ENCODE results near the gene UBE3A.
"Not testable (repeated sequence)": the region's sequence is repeated elsewhere in the genome, so short reads cannot be mapped to it uniquely, and the experiment has no call there.

Gene UBE3A

GRCh38 chr15:25437777-25438600 is 835 bp downstream of the UBE3A start:
- DNase-seq: peak; percentile 54

- no peak for DNase-seq
Measured at GRCh38 chr15:25436707-25437106, 2.1 kb downstream of the UBE3A start.

DNA sequence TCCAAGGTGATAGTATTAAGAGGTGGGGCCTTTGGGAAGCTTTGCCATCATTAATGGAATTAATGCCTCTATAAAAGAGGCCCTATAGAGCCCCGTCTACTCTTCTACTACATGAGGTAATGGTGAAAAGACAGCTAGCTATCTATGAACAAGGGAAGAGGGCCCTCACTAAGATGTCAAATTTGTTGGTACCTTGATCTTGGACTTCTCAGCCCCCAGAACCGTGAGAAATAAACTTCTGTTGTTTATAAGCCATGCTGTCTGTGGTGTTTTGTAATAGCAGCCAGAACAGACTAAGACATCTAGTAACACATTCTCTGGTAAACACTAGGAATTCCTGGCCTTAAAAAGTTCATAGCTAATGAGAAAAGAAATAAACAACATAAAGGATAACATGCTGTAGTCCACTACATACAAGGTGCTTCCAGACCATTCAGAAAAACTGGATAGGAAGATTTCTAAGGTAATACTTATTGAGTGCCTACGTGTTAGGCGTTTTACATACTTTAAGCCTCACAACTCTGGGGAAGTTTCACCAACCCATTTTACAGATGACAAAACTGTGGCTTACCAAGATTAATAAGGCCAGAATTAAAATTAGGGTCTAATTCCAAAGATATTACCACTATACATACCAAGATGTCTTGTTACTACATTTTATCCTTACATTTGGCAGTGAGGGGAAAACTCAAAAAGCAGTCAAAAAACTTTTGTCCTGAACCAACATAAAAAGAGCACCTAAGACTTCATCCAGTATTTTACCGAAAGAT is 3.2 kb downstream of the UBE3A start:
- DNase-seq: no peak

- DNase-seq: peak; percentile 36
Measured at GRCh38 chr15:25433118-25433865, 5.5 kb downstream of the UBE3A start.

- no peak for DNase-seq
Measured at GRCh38 chr15:25431836-25432561, 6.8 kb downstream of the UBE3A start.

GRCh38 chr15:25427861-25428260 is 11.0 kb downstream of the UBE3A start:
- DNase-seq: no peak

- DNase-seq: no peak
Measured at GRCh38 chr15:25426896-25427610, 11.8 kb downstream of the UBE3A start.

GRCh38 chr15:25424073-25424472 is 14.8 kb downstream of the UBE3A start:
- DNase-seq: no peak

- DNase-seq: peak; percentile 13
Measured at GRCh38 chr15:25422021-25422420, 16.8 kb downstream of the UBE3A start.

GRCh38 chr15:25418202-25418601 is 20.6 kb downstream of the UBE3A start:
- DNase-seq: no peak

DNA sequence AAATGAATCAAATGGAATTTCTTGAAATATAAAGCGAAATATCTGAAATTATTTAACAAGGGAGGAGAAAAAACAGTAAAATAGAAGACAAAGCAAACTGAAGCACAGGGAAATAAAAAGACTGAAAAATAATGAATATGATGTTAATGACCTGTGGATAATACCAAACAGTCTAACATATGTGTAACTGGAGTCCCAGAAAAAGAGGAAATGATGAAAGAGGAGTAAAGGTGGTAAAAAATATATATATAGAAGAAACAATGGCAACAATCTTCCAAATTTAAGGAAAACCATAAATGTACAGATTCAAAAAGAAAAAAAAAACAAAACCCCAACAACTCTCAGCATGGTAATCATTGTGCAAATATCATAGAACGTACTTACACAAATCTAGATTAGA is 21.2 kb downstream of the UBE3A start:
- DNase-seq: no peak

DNA sequence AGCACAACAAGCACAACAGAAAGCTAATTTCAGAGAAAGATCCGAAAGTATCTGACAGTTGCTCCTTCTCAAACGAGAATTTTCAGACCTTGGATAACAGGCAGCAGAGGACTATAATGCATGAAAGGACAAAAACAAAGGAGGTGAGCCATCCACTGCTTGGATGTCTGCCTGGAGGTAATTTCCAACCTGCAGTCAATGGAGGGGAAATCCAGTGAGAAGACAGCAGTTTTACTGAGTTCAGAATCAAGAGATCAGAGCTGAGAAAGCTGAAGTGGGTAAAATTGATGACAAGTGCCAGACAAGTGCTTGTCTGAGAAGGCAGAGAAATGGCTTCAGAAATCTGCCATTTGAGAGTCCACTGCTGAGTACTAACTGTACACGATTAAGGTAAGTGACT is 22.1 kb downstream of the UBE3A start:
- no peak for DNase-seq

GRCh38 chr15:25415707-25416106 is 23.1 kb downstream of the UBE3A start:
- no peak for DNase-seq

- DNase-seq: no peak
Measured at GRCh38 chr15:25415217-25415616, 23.6 kb downstream of the UBE3A start.

- DNase-seq: peak; percentile 42
Measured at GRCh38 chr15:25410649-25411048, 28.2 kb downstream of the UBE3A start.

DNA sequence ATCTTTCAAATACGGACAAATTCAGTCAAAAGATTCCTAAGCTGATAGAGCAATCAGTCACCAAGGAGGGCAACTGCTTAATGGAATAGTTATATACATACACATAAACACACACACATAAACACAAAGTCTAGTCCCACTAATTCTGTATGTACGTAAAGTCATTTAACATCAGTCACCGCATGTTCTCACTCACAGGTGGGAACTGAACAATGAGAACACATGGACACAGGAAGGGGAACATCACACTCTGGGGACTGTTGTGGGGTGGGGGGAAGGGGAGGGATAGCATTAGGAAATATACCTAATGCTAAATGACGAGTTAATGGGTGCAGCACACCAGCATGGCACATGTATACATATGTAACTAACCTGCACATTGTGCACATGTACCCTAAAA is 29.1 kb downstream of the UBE3A start:
- DNase-seq: not testable (repeated sequence)

DNA sequence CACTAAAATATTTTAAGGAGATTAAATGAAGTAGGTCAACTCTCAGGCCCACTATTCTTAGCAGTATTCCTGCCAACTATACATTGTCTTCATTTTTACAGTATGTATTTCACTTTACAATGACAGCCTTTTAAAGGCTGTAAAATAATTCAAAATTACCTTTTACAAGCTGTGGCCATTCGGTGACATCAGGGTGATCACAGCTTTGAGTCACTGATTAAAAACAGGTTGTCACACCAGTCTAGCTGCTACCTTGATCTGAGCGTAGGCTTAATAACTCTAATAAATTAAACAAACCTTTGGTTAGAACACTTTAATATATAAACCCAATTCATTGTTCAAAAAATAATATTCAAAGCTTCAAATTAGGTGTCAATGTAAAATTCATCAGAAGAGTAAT is 29.9 kb downstream of the UBE3A start:
- no peak for DNase-seq

DNA sequence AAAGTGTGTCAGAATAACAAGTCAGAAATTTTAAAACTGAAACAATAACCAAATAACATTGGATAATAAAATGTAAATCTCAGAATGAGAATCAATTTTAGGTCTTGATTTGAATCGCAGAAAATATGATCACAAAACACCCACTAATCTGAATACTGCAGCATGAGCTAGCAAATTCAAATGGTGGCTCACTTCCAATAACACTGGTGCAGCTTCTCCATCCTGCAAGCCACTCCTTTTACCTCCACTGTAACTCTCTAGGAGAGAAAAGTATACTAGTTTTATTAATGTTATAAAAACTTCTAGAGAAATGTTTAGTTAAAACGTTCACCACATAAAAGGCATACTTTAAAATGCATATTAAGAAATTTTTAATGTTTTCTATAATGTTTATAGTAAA is 30.4 kb downstream of the UBE3A start:
- no peak for DNase-seq

- no peak for DNase-seq
Measured at GRCh38 chr15:25407950-25408349, 30.9 kb downstream of the UBE3A start.

DNA sequence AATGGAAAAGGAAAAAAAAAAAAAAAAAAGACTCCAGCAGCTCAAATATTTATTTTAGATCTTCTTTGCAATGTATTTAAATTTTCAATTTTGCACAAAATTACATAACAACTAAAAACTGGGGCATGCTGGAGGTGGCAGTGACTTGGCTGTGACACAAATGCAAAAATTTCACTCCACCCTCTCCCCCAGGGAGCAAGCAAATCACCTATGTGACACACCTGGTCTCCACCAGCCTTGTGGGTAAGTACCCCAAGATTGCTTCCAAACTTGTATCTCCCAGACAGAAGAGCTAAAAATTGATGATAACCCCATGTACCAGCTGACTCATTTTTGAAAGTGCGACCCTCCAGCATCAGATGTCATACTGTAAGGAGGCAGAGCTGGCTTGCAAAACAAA is 32.0 kb downstream of the UBE3A start:
- DNase-seq: no peak

- DNase-seq: no peak
Measured at GRCh38 chr15:25406261-25406660, 32.6 kb downstream of the UBE3A start.

GRCh38 chr15:25403771-25404170 is 35.1 kb downstream of the UBE3A start:
- DNase-seq: no peak

Data from EL (cell line).